HG03342 (cell line): ENCODE measurements around the gene MCC.

Source experiments
- ATAC-seq: cut with Tn5 transposase; IDR thresholded peaks from one replicate; pipeline ENCODE4 v1.9.1; 2021; ENCODE audit warnings: mild to moderate bottlenecking, moderate library complexity; ENCODE audit not compliant: unreplicated experiment

Gene MCC

DNA sequence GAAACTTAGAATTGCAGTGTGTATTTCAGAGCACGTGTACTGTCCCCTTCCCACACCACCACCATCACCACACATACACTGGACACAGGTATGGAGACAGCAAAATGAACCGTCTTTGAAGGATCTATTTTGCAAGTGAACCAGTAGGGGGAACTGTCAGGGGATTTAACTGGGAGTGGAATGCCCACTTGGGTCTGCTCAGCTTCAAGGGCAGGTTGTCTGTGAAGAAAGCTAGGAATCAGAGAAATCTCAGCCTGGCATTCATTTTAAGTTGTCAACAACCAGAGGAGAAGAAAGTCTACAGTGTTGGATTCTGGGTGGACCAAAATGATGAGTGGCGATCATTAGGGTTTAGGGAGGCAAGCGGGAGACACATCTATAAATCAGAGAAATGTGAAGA, 364.6 kb downstream of the MCC start:
- ATAC-seq: no peak

DNA sequence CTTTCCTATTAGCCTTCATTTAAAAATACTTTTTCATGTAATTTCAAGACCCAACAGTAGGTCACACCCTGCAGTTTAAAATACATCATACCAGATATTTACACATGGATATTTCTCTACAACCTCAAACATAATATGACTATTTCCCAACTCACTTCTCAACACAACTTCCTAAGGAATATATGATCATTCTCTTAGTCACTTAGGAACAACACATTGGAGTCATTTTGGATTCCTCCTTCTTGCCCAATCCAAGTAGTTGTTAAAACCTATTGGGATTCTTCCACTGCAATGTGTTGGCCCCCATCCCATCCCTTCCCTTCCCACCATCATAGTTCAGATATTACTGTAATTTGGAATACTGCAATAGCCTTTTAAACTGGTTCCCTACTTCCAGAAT, 366.2 kb downstream of the MCC start:
- ATAC-seq: no peak

DNA sequence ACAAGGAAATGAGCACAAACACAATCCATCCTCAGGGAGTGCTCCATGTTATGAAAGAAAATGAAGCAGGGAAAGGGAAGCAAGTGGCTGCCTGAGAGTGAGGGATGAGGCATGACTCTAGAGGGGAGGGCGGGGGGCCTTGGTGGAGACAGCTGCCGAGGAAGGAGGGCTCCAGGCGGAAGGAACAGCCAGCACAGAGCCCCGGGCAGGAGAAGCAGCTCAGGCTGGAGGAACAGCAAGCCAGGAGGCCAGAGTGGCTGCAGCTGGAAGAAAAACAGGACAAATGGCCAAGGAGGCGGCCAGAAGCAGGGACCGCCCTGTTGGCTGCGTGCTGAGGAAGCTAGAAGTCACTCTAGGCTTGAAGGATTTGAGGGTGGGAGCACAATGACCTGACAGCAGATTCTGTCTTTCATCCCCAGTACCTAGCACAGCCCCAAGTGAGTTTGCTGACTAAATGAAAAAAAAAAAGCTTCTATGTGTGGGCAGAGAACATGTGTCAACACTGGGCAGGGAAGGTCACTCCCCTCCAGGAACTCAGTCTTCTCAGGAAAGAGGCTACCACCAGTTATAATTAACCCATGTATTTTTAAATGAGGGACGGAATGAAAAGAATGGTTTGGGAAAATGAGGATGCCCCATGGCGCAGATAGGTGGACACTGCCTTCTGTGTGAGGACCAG, 368.9 kb downstream of the MCC start:
- no peak for ATAC-seq

DNA sequence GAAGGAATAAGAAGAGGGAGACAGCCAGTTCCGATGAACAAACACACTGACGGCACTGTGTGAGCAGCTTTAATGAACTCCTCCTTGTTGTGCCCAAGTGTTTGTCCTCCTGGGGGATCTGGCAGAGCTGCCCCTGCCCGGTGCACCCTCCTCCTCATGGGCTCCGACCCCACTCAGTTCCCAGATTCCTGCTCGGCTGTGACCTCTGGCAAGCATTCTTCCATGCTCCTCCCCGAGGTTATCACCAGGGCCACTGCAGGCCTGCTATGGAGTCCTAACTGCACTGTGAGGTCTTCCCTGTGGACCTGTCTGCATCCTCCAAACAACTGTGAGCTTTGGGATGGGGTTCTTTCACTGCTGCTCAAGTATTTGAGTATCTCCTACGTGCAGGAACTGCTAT, 369.5 kb downstream of the MCC start:
- ATAC-seq: no peak

DNA sequence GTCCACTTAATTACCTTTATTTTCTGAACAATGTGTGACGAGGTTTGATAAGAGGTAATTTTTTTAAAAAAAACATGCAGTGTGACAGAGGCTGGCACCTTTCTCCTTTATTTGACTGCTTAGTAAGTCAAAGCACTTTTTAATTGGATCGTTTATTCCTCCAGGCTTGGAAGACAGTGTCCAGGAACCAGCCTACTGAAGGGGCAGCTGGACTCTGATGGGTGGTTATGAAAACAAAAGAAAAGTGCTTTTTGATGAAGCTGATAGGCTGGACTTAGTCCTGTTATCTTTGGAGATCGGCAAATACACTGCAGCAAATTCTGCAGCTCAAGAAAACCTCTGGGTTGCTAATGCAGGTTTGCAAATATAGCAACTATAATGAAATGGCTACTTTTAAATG, 370.0 kb downstream of the MCC start:
- no peak for ATAC-seq

DNA sequence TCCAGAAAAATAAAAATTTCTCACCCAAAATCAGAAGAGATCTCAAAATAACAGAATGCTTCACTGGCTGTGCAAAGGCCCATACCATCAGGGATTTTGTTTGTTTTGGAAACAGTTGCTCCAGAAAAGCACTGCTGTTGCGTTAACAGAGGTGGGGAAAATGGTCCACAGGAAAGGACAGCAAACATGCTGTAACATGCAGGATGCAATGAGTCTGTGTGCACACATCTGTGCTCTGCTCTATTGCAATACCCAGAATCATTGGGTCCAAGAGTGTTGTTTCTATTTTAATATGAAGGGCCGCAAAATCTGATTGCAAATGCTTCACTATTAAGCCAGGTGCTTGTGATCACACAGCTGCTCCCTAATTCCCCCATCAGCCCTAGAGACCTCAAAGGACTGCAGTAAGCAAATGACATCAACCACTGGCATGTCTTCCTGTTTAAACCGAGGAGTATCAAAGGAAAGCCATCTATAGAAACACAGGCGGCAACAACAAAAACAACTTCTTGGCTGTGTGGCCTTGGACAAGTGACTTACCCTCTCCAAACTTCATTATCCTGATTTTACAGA, 370.6 kb downstream of the MCC start:
- ATAC-seq: no peak

DNA sequence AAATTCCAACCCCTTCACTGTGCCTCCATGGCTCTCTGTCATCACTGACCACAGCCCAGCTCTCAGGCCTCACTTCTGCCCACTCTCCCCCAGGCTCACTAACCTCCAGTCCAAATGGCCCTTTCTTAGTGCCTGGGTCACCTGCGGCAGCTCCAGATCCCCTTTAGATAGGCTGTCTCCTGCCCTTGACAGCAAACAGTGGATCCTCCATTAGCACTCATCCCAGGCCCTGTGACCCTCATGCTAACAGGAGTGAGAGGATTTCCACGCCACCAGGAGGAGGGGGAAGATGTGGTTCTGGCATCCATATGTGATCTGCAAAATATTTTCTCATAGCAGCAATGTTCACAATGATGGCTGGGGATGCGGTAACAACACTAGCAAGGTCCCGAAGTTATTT, 372.3 kb downstream of the MCC start:
- ATAC-seq: no peak

DNA sequence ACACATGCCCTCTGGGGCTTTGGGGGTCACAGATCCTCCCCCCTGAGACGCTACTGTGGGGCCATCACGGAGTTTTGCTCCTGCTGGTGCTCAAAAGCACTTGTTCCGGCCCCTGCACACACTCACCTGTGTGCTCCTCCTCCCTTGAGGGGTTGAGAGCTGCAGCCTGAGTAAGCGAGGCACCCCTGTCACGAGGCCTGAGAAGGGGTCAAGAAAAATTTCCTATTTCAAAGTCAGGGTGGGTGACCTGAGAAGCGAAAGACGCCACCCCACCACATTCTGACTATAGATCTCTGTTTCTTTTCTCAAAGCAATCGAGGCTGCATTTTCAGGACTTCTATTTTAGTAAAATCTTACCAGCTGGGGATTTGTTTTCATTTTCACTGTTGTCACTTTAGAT, 373.2 kb downstream of the MCC start:
- no peak for ATAC-seq

DNA sequence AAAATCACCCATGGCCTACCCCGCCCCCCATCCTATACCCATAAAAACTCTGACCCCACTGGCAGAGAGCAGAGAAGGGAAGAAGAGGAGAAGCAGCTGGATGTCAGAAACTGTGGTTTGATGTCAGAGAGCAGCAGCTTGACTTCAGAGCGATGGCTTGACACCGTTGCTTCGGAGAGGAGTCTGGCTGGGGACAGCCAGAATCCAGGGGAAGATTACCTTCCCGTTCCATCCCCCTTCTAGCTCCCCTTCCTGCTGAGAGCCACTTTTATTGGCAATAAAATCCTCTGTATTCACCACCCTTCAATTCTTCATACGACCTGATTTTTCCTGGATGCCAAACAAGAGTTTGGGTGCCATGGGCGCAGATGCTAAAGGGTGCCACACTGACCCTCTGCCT, 373.7 kb downstream of the MCC start:
- ATAC-seq: no peak

DNA sequence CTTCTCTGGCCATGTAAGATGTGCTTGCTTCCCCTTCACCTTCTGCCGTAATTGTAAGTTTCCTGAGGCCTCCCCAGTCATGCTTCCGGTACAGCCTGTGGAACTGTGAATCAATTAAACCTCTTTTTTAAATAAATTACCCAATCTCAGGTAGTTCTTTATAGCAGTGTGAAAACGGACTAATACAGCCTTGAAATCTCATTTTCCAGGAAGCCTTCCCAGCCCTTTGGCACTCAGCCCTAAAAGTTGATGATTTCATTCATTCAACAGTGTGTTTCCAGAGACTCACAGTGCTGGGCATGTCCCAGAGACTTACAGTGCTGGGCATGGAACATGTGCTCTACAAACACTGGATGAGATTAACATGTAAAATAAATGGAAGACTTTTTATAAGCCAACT, 375.8 kb downstream of the MCC start:
- no peak for ATAC-seq

DNA sequence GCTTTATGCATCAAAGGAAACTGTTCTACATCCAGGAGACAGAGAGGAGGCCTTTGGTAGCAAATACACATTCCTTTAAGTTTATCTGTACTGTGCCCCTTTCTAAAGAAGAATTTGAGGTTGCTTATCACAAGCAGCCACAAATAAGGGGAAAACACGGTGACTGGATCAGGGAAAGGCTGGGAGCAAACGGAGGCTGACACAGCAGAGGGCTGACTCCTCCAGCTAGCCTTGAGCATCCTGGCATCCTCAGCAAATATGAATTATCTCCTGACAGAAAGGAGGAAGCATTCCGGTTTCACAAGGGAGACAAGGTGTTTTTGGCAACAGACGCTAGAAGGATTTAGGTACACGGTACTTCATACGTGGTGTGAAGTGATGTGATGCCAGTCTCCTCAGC, 378.1 kb downstream of the MCC start:
- ATAC-seq: no peak

DNA sequence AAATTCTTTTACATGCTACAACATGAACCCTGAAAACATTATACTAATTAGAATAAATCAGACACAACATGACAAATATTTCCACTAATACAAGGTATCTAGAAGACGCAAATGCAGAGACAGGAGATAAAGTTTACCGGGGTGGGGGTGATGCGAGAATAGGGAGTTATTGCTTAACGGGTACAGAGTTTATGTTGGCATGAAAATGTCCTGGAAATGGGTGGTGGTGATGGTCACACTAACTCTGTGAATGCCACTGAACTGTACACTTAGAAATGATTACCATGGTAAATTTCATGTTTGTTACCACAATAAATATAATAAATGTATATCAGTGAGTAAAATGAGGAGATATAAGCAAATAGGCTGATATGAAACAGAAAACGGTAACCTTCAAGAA, 378.9 kb downstream of the MCC start:
- ATAC-seq: no peak

DNA sequence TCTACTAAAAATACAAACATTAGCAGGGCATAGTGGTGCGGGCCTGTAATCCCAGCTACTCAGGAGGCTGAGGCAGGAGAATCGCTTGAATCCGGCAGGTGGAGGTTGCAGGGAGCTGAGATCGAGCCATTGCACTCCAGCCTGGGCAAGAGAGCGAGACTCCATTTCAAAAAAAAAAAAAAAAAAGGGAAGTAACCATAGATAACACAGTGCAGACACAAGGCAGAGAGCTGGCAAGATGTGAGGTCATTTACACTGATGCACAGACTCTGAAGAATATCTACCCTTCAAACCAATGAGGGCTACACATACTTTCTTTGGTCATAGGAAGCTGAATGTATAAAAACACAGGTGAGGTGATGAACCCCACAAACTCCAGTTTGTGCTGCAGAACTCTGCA, 379.8 kb downstream of the MCC start:
- ATAC-seq: no peak

DNA sequence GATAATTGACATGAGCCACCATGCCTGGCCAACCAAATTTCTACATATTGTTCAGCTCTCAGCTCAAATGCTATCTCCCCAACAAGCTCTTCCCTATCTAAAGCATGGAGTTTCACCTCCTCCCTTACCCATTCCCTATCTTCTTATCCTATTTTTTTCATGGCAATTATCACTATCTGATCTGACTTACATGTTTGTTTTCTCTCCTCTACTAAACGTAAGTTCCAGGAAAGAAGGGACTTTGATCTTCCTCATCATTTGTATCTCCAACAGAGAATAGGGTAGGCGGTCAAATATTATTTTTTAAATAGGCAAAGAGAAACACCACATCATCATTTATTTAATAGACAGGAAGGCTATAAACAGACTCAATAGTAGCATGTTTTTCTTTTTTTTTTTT, 381.4 kb downstream of the MCC start:
- no peak for ATAC-seq

DNA sequence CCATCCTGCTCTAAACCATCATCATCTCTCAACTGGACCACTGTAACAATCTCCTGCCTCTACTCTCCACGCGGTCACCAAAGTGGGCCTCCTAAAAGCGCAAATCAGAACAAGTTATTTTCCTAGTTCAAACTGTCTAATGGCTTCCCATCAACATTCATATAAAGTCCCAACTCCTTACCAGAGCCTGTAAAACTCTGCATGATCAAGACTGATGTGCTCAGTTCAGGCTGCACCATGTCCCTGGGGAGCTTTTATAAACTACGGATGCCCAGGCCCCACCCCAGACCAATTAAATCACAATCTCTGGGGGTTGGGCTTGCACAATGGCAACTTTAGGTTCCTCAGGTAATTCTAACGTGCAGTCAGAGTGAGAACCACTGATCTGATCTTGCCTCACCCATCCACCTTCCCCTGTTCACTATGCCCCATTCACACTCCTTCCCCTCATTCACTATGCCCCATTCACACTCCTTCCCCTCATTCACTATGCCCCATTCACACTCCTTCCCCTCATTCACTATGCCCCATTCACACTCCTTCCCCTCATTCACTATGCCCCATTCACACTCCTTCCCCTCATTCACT, 382.5 kb downstream of the MCC start:
- ATAC-seq: no peak

DNA sequence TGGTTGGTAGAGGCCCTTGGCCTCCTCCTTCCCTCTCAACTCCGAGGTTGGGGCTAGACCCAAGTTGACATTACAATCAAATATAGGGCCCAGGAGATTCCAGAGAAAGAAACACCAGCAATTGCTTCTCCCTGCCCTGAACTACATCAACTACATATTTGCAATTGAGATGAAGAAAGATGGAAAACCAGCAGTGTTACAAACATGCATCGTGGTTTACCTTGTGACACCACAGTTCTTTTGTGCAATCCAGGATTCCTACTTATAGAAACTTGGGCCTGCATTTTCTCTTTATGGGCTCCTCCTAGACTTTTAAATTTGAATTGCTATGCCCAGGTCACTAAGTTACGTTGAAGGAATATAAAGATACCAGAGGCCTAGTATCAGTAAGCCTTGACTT, 384.9 kb downstream of the MCC start:
- no peak for ATAC-seq

DNA sequence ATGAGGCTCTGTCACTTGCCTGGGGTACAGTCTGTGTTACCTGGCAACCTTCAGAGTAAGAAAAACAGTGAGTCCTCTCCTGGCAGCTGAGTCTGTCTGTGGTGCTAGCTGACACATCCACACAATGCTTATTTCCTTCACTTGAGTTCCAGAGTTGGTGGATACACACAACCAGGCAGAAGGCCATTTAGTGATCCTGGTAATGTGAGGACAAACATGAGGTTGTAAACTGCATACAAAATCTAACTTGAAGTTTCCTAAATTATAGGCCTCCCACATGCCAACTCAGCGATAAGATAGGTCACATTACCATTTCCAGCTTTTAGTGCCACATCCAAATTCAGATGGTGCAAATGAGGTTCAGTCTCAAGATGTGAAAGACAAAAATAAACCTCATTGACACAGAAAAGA, 386.1 kb downstream of the MCC start:
- ATAC-seq: no peak

DNA sequence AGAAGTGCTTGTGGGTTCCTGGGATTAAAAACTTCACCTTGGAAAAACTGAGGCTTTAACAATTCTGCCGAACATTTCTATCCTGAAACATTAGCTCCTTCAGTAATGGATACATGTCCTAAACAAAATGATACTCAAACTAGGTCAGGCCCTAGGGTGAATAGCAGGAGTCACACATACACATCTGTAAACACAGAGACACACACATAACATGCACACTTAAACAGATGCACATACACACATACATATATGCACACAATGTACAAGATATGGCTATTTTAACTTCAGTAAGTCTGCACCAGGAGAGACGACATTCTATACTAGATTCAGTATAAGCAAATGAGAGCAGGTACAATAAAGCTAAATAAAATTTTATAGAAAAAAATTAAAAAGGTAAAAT, 387.3 kb downstream of the MCC start:
- no peak for ATAC-seq

DNA sequence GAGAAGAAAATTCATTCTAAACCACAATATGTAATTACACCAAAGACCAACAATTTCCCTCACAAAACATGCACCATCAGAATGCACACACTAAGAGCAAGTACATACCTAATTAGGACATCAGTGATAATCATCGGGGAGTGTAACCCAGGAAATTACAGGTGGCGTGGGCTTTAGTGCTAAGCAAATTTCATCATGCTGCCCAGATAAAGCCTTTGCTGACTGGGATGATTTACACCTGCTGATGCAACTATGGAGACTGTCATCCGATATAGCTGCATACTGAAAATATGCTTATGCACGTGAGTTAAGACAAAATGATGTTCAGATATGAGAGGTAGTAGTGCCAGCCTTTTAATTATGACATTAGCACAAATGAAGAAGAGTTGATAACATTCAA, 388.4 kb downstream of the MCC start:
- ATAC-seq: no peak

DNA sequence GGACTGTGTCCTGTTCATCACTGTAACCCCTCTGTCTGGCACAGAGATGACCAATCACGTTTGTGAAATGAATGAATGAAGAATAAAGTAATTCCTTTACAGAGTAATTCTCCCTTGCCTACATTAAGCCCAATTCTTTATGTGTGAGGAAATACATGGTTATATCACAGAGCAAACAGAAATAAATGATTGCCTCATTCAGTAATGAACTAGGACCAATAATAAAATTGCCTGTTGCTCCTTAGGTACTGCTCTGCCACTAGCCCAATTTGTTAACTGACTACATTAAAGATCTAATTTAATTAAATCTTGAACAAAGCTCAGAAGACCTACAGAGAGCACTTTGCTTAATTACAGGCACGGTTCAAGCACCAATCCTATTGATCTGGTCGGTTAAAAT, 389.9 kb downstream of the MCC start:
- no peak for ATAC-seq

DNA sequence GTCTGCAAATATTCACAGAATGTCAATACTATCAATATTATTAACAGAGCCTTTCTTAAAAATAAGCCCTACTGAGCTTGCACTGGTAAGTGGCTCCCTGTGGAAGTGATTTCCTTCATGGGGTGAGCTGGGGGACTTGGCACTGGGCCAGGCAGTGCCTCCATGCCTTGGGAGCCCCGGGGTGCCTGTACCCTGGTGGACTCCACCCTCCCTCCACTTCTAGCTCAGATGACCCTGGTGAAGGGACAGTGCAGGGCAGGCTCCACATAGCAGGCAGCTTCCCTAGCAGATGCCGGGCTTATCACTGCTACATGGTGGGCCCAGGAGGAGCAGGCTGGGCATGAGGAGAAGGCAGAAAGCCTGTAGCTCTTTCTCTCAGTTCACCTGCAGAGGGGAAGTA, 392.4 kb downstream of the MCC start:
- ATAC-seq: no peak

DNA sequence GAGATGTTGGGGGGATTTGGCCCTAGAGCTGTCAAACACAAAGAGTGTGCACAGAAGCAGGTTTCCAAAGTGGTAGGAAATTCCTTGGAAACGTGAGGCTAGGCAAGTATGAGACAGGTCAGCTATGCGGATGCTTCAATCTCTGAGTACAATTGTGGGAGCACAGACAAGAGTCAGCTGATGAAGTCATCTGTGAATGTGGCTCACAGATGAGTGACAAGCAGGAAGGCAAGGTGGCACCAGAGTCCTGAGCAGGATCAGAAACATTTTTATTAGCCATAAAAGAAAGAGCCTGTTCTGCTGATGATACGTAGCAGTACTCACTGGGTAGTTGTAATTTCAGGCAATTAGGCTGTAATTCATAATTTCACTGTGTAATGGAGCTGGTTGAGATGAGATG, 394.7 kb downstream of the MCC start:
- ATAC-seq: no peak

DNA sequence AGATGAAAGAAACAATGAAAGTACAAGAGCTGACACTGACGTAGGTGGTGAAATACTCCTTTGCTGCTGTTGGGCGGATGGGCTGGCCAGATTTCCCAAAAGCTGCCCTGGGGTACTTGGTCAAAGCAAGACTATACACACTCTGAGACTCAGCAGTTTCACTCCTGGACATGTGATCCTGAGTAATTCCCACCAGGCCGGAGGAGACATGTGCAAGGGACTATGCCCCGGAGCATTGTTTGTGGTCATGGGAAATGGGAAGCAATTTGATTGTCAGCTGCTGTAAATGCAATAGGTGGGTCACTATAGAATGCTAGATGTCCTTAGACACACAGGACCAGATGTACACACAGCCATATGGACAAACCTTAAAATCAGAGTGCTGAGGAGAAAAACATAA, 395.6 kb downstream of the MCC start:
- ATAC-seq: no peak
